DND-41 (cell line): ENCODE data around the gene FFAR2.

Source experiments
- ATAC-seq: fragments of 200-7000 bp; cut with Tn5 transposase; 3 replicates; pipeline ENCODE4 v1.9.1; 2021; ENCODE audit warnings: low read depth; ENCODE audit not compliant: insufficient read depth
- DNase-seq: peaks from one replicate; pipeline ENCODE4 v3.0.0-alpha.2; 2020
- H2AFZ ChIP-seq: 2 replicates; pipeline ENCODE4 v1.6.0; 2012; ENCODE audit warnings: low read depth, low read length
- H3K27ac ChIP-seq: 2 replicates; pipeline ENCODE4 v1.5.1; 2012; ENCODE audit warnings: low read length, inconsistent platforms
- H3K27me3 ChIP-seq: fragments of 200-600 bp; sonication (generic); 2 replicates; pipeline ENCODE4 v1.6.0; 2012; ENCODE audit warnings: low read length, mild to moderate bottlenecking, inconsistent platforms; ENCODE audit not compliant: insufficient read depth, poor library complexity
- H3K36me3 ChIP-seq: 2 replicates; pipeline ENCODE4 v1.5.1; 2012; ENCODE audit warnings: low read length, inconsistent platforms; ENCODE audit not compliant: insufficient read depth
- H3K4me1 ChIP-seq: 2 replicates; pipeline ENCODE4 v1.5.1; 2012; ENCODE audit warnings: mild to moderate bottlenecking, low read length; ENCODE audit not compliant: insufficient read depth
- H3K4me2 ChIP-seq: 2 replicates; pipeline ENCODE4 v1.6.0; 2012; ENCODE audit warnings: mild to moderate bottlenecking, moderate library complexity, low read length, inconsistent platforms; ENCODE audit not compliant: insufficient read depth
- H3K4me3 ChIP-seq, 2 experiments: fragments of 200-600 bp in 1 of 2; shearing (Covaris generic) in 1 of 2; 2 replicates each; pipeline ENCODE4 v1.5.1; 2012 to 2016; ENCODE audit warnings: inconsistent platforms in 2 of 2, low read length in 2 of 2, mild to moderate bottlenecking in 2 of 2, low read depth in 1 of 2, moderate library complexity in 1 of 2
- H3K79me2 ChIP-seq: 2 replicates; pipeline ENCODE4 v1.6.0; 2012; ENCODE audit warnings: low read length, inconsistent platforms; ENCODE audit not compliant: insufficient read depth
- H3K9ac ChIP-seq: 2 replicates; pipeline ENCODE4 v1.6.0; 2012; ENCODE audit warnings: low read depth, mild to moderate bottlenecking, inconsistent platforms, low read length, moderate library complexity
- H3K9me3 ChIP-seq: 2 replicates; pipeline ENCODE4 v1.5.1; 2012; ENCODE audit warnings: low read length, moderate library complexity, mild to moderate bottlenecking, inconsistent platforms; ENCODE audit not compliant: insufficient read depth, severe bottlenecking
- H4K20me1 ChIP-seq: 2 replicates; pipeline ENCODE4 v1.6.0; 2012; ENCODE audit warnings: low read length; ENCODE audit not compliant: insufficient read depth
- CTCF ChIP-seq: IDR thresholded peaks from 2 replicates; pipeline ENCODE4 v1.5.1; 2012; ENCODE audit warnings: borderline replicate concordance, low read length, moderate library complexity, mild to moderate bottlenecking; ENCODE audit not compliant: poor library complexity, severe bottlenecking; ENCODE audit errors: extremely low read depth
- EZH2 ChIP-seq: IDR thresholded peaks from 3 replicates; pipeline ENCODE4 v1.6.1; 2012; ENCODE audit warnings: borderline replicate concordance, low read depth, mild to moderate bottlenecking, moderate library complexity, low read length, inconsistent platforms; ENCODE audit not compliant: severe bottlenecking

FFAR2 gene

GRCh38 chr19:35486268-35486708 lies 38.2 kb downstream of the FFAR2 start:
- no peak for DNase-seq
- Histone ChIP-seq H3K4me1 (peaks cover 5% of the 10 kb centered on the region; the same call in 1 of the 2 replicates), H4K20me1 (no peaks in the 10 kb centered on the region), H3K4me3 (no peak overlapping the region), H3K4me2 (no peak overlapping the region), H3K9ac (no peak overlapping the region), H3K9me3 (no peaks in the 10 kb centered on the region), H3K27me3 (peaks cover 16% of the 10 kb centered on the region), H3K27ac (no peak overlapping the region), H3K79me2 (no peaks in the 10 kb centered on the region), H3K36me3 (no peaks in the 10 kb centered on the region), H2AFZ (no peak overlapping the region)
- TF ChIP-seq EZH2 (no peak), CTCF (no peak)
- no peak for ATAC-seq

- H3K36me3 ChIP-seq: no peaks in the 10 kb centered on the region
- H4K20me1 ChIP-seq: no peaks in the 10 kb centered on the region
- no peak overlapping the region for H3K4me3 ChIP-seq
- no peaks in the 10 kb centered on the region for H3K79me2 ChIP-seq
- DNase-seq (no peak), ATAC-seq (no peak)
- no peaks in the 10 kb centered on the region for H3K9me3 ChIP-seq
- H2AFZ ChIP-seq: no peak overlapping the region
- H3K4me1 ChIP-seq: peaks cover 5% of the 10 kb centered on the region; the same call in 1 of the 2 replicates
- TF ChIP-seq CTCF (no peak), EZH2 (no peak)
- peaks cover 22% of the 10 kb centered on the region for H3K27me3 ChIP-seq
- H3K9ac ChIP-seq: no peak overlapping the region
- no peak overlapping the region for H3K4me2 ChIP-seq
- no peak overlapping the region for H3K27ac ChIP-seq
Measured at GRCh38 chr19:35487656-35488182, 39.7 kb downstream of the FFAR2 start.

- no peak for DNase-seq
Measured at GRCh38 chr19:35488677-35489076, 40.6 kb downstream of the FFAR2 start.

More at GRCh38 chr19:35488677-35489076, 40.6 kb downstream of the FFAR2 start:
- peaks cover 5% of the 10 kb centered on the region; the same call in 1 of the 2 replicates for H3K4me1 ChIP-seq
- H3K27me3 ChIP-seq: peaks cover 26% of the 10 kb centered on the region
- no peaks in the 10 kb centered on the region for H3K36me3 ChIP-seq
- TF ChIP-seq EZH2 (no peak), CTCF (no peak)
- H3K9ac ChIP-seq: no peak overlapping the region
- no peaks in the 10 kb centered on the region for H4K20me1 ChIP-seq
- H2AFZ ChIP-seq: no peak overlapping the region
- H3K4me3 ChIP-seq: no peak overlapping the region
- no peaks in the 10 kb centered on the region for H3K79me2 ChIP-seq
- H3K9me3 ChIP-seq: no peaks in the 10 kb centered on the region
- H3K27ac ChIP-seq: no peak overlapping the region
- no peak overlapping the region for H3K4me2 ChIP-seq
- no peak for ATAC-seq
